ENCODE results near the gene CDHR2. TPM values are rescaled to one million over a fixed set of nuclear protein-coding genes. Genes with fewer than 3 reads are reported as not detected.

Gene CDHR2
- total and polyA plus RNA-seq, 3 donors from 2014 or later: 32.0 to 60.5 (median 39.8) TPM

- no peak for DNase-seq
- Histone ChIP-seq H3K36me3 (ENCODE audit: low read depth, missing control alignments) (no peaks in the 10 kb centered on the region), H3K27ac (no peak overlapping the region), H3K4me3 (no peak overlapping the region), H3K4me1 (peaks cover 8% of the 10 kb centered on the region), H3K27me3 (no peaks in the 10 kb centered on the region), H3K9me3 (no peaks in the 10 kb centered on the region)
- TF ChIP-seq POLR2A (IDR thresholded peaks at IDR 0.05): no peak
- TF ChIP-seq, protein P1, sequence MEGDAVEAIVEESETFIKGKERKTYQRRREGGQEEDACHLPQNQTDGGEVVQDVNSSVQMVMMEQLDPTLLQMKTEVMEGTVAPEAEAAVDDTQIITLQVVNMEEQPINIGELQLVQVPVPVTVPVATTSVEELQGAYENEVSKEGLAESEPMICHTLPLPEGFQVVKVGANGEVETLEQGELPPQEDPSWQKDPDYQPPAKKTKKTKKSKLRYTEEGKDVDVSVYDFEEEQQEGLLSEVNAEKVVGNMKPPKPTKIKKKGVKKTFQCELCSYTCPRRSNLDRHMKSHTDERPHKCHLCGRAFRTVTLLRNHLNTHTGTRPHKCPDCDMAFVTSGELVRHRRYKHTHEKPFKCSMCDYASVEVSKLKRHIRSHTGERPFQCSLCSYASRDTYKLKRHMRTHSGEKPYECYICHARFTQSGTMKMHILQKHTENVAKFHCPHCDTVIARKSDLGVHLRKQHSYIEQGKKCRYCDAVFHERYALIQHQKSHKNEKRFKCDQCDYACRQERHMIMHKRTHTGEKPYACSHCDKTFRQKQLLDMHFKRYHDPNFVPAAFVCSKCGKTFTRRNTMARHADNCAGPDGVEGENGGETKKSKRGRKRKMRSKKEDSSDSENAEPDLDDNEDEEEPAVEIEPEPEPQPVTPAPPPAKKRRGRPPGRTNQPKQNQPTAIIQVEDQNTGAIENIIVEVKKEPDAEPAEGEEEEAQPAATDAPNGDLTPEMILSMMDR (IDR thresholded peaks at IDR 0.05): no peak
- intact Hi-C loops (cut with DNase I; ENCODE audit: low total_unique reads): no loop called here
- WGBS, 2 donors: 74 to 83% methylated on average over 4 of the region's 4 CpGs
Observed at GRCh38 chr5:176640616-176641015, 91.5 kb downstream of the CDHR2 start.

GRCh38 chr5:176642675-176643490 lies 93.7 kb downstream of the CDHR2 start:
- Histone ChIP-seq H3K9me3 (no peaks in the 10 kb centered on the region), H3K4me3 (no peak overlapping the region), H3K36me3 (ENCODE audit: low read depth, missing control alignments) (no peaks in the 10 kb centered on the region), H3K4me1 (peaks cover 16% of the 10 kb centered on the region), H3K27me3 (no peaks in the 10 kb centered on the region), H3K27ac (no peak overlapping the region)
- 53 to 54% methylated on average over 8 to 15 of the region's 15 CpGs for WGBS, 2 donors
- DNase-seq: peak; percentile 59
- no peak for TF ChIP-seq POLR2A (IDR thresholded peaks at IDR 0.05)
- TF ChIP-seq, protein P1 (IDR thresholded peaks at IDR 0.05): no peak
- intact Hi-C loops (cut with DNase I; ENCODE audit: low total_unique reads): no loop called here

DNA sequence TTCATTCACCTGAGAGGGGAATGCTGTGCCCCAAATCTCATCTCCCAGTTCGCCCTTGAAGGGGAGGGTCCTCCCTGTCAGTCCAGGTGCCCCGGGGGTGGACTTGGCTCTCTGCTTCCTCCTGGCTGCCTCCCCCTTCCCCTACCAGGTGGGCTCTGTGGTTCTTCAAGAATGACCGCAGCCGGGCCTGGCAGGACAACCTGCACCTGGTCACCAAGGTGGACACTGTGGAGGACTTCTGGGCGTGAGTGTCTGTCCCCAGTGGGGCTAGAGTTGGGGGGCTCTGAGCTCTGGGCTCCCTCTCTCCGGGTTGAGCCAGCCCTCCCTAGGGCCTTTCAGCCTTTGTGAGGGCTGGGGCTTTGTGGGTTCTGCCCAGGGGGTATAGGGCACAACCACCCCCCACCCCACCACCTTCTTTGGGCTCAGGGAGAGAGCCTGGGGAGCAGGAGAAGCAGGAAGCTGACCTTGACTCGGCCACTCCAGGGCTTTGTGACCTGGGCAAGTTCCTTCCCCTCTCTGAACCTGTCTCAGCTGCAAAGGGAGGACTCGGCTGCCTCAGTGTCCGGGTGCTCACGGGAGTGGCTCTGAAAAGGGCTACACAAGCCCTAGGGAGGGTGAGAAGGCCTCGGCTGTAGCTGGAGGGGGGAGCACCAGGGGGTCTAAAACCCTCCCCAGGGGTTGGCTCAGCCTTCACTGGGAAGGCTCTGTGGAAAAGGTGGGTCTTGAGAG lies 94.5 kb downstream of the CDHR2 start:
- Histone ChIP-seq H3K4me1 (peaks cover 24% of the 10 kb centered on the region), H3K36me3 (ENCODE audit: low read depth, missing control alignments) (no peaks in the 10 kb centered on the region), H3K27ac (no peak overlapping the region), H3K4me3 (no peak overlapping the region), H3K27me3 (no peaks in the 10 kb centered on the region), H3K9me3 (no peaks in the 10 kb centered on the region)
- intact Hi-C loops (cut with DNase I; ENCODE audit: low total_unique reads): no loop called here
- no peak for DNase-seq
- 80 to 88% methylated on average over 7 to 11 of the region's 11 CpGs for WGBS, 2 donors
- TF ChIP-seq POLR2A (IDR thresholded peaks at IDR 0.05): no peak
- TF ChIP-seq, protein P1 (IDR thresholded peaks at IDR 0.05): no peak

DNA sequence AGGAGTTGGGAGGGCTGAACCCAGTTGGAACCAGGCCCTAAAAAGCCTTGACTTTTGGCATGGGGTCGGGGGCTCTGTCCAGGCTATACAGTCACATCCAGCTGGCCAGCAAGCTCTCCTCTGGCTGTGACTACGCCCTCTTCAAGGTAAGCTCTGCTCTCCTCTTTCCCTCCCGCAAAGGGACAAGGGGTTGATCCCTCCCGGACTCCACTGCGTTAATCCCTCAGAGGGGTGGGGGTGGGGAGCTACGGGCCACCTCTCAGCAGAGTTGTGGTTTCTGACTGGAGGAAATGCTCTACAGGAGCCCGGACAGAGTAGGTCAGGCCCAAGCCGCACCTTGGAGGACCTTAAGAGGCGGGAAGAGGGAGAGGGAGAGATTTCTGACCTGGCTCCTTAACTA lies 95.2 kb downstream of the CDHR2 start:
- Histone ChIP-seq H3K27me3 (no peaks in the 10 kb centered on the region), H3K27ac (no peak overlapping the region), H3K4me1 (peaks cover 27% of the 10 kb centered on the region), H3K4me3 (no peak overlapping the region), H3K9me3 (no peaks in the 10 kb centered on the region), H3K36me3 (ENCODE audit: low read depth, missing control alignments) (no peaks in the 10 kb centered on the region)
- intact Hi-C loops (cut with DNase I; ENCODE audit: low total_unique reads): no loop called here
- no peak for DNase-seq
- 79 to 83% methylated on average over 2 to 9 of the region's 9 CpGs for WGBS, 2 donors
- no peak for TF ChIP-seq POLR2A (IDR thresholded peaks at IDR 0.05)
- TF ChIP-seq, protein P1 (IDR thresholded peaks at IDR 0.05): no peak

Data from testis (tissue), 3 donors.